K562 (cell line): ENCODE results near the gene ZNF264. TPM values are rescaled to one million over a fixed set of nuclear protein-coding genes. Genes with fewer than 3 reads are reported as not detected.

ENCODE experiments used
- ATAC-seq: fragments of 200-7000 bp; cut with Tn5 transposase; 3 replicates; pipeline ENCODE4 v1.9.1; 2020; ENCODE audit warnings: moderate library complexity
- BruUV-seq: library from RNA; stranded (reverse); fragments of 400-500 nt; replicated peaks from 2 replicates; lab custom pipeline; 2021; lab: Mats Ljungman, UMichigan
- CTCF ChIA-PET: fragments of 300-600 bp; formaldehyde crosslinking; extraction: SDS; loops from one replicate; lab custom pipeline; 2021; ENCODE audit warnings: low intra/inter-chr PET ratio; lab: Yijun Ruan, JAX
- POLR2A ChIA-PET: fragments of 300-600, 350-650 bp; sonication (Branson Sonifier 250); formaldehyde crosslinking; extraction: SDS; loops from one replicate; lab custom pipeline; 2021; ENCODE audit warnings: antibody characterized with exemption, inconsistent platforms; lab: Yijun Ruan, JAX
- DNase-seq, 4 experiments: peaks; one replicate each; pipeline versions ENCODE4 v3.0.0 to v3.0.0-alpha.2; 2011 to 2018; ENCODE audit warnings: low spot score in 3 of 4, mixed read lengths in 3 of 4; ENCODE audit errors: extremely low read depth in 1 of 4
- FAIRE-seq: peaks from 2 replicates; lab custom pipeline; 2011; peaks lifted over from hg19 to GRCh38; lab: Jason Lieb, UNC
- H2AFZ ChIP-seq: 2 replicates; pipeline ENCODE4 v1.6.0; 2011; ENCODE audit warnings: low read depth, low read length, control low read depth, inconsistent platforms
- H3K27ac ChIP-seq: fragments of 200-600 bp; 3 replicates; pipeline ENCODE4 v1.8.0; 2011; ENCODE audit warnings: low read depth, mild to moderate bottlenecking, control low read depth, inconsistent platforms, low read length, moderate library complexity, mixed read lengths; ENCODE audit errors: extremely low read depth
- H3K27me3 ChIP-seq, 2 experiments: fragments of 300-600 bp in 1 of 2; 2 replicates in 1 of 2; 3 replicates in 1 of 2; pipeline versions ENCODE4 v1.6.0 to v1.8.0; 2011; ENCODE audit warnings: inconsistent platforms in 2 of 2, low read length in 2 of 2, mild to moderate bottlenecking in 1 of 2, mixed read lengths in 1 of 2, moderate library complexity in 1 of 2; ENCODE audit not compliant: control insufficient read depth in 2 of 2, insufficient read depth in 2 of 2
- H3K36me3 ChIP-seq: fragments of 300-600 bp; 3 replicates; pipeline ENCODE4 v1.8.0; 2011; ENCODE audit warnings: mild to moderate bottlenecking, low read length, inconsistent platforms; ENCODE audit not compliant: control insufficient read depth, insufficient read depth
- H3K4me1 ChIP-seq, 2 experiments: fragments of 200-600 bp in 1 of 2; replicated peaks in 1 of 2; 2 replicates in 1 of 2; 3 replicates in 1 of 2; pipeline versions ENCODE4 v1.5.1 to v1.8.0; 2011; ENCODE audit warnings: inconsistent platforms in 2 of 2, low read length in 2 of 2, mild to moderate bottlenecking in 1 of 2, mixed read lengths in 1 of 2, moderate library complexity in 1 of 2; ENCODE audit not compliant: control insufficient read depth in 2 of 2, insufficient read depth in 2 of 2
- H3K4me2 ChIP-seq: 2 replicates; pipeline ENCODE4 v1.6.1; 2011; ENCODE audit warnings: low read length, control low read depth, inconsistent platforms, mixed read lengths; ENCODE audit not compliant: insufficient read depth
- H3K4me3 ChIP-seq: fragments of 200-600 bp; sonication (generic), shearing (Covaris generic); 2 replicates; pipeline ENCODE4 v1.5.1; 2016; ENCODE audit warnings: control low read depth, inconsistent platforms
- H3K79me2 ChIP-seq: fragments of 200-600 bp; 3 replicates; pipeline ENCODE4 v1.8.0; 2011; ENCODE audit warnings: low read length, inconsistent platforms; ENCODE audit not compliant: control insufficient read depth, insufficient read depth
- H3K9ac ChIP-seq, 2 experiments: 2 replicates each; pipeline versions ENCODE4 v1.6.0 to v1.6.1; 2011; ENCODE audit warnings: low read depth in 2 of 2, low read length in 2 of 2, control low read depth in 1 of 2, inconsistent platforms in 1 of 2, mild to moderate bottlenecking in 1 of 2, mixed read lengths in 1 of 2; ENCODE audit not compliant: insufficient read depth in 1 of 2
- H3K9me1 ChIP-seq: one replicate; pipeline ENCODE4 v1.6.0; 2011; ENCODE audit warnings: inconsistent platforms, mild to moderate bottlenecking, low read length, moderate library complexity; ENCODE audit not compliant: control insufficient read depth, insufficient read depth
- H3K9me3 ChIP-seq: replicated peaks from 2 replicates; pipeline ENCODE4 v1.5.1; 2011; ENCODE audit warnings: low read depth, low read length, inconsistent platforms; ENCODE audit not compliant: control insufficient read depth, insufficient read depth
- H4K20me1 ChIP-seq: replicated peaks from 2 replicates; pipeline ENCODE4 v1.6.1; 2011; ENCODE audit warnings: low read length, inconsistent platforms, mixed read lengths; ENCODE audit not compliant: control insufficient read depth, insufficient read depth
- HEY1 ChIP-seq: fragments of 250-450 bp; sonication (Bioruptor Pico); IDR thresholded peaks from 2 replicates; pipeline ENCODE4 v1.5.0; 2020; ENCODE audit warnings: mild to moderate bottlenecking, moderate library complexity, borderline replicate concordance
- RBM22 ChIP-seq: fragments of 200-400 bp; formaldehyde crosslinking; IDR thresholded peaks from 2 replicates; pipeline ENCODE4 v1.6.1; 2018; ENCODE audit warnings: low read length, low read depth; ENCODE audit not compliant: poor library complexity, severe bottlenecking
- ZNF77 ChIP-seq: fragments of 250-450 bp; sonication (Bioruptor Pico); IDR thresholded peaks from 2 replicates; pipeline ENCODE4 v1.5.0; 2020
- WGBS: fragments of 100-300 bp; shearing (Covaris generic); methylation state at CpG from one replicate; pipeline ENCODE4 v1.1.6; 2016; ENCODE audit warnings: low coverage, mixed read lengths; ENCODE audit not compliant: insufficient coverage; ENCODE audit errors: missing lambda C conversion rate; 5-methylcytosine and 5-hydroxymethylcytosine counted together
- in situ Hi-C: fragments of 300-500 bp; cut with MboI; formaldehyde crosslinking; loops from 4 replicates; pipeline ENCODE4 v1.15.0; 2018; ENCODE audit warnings: inconsistent platforms, mixed read lengths
- intact Hi-C: fragments of 100-400 bp; cut with micrococcal nuclease; formaldehyde crosslinking; loops from 2 replicates; pipeline ENCODE4 v1.14.2; 2022
- polyA plus RNA-seq, 8 experiments: library from polyadenylated mRNA; depleted of rRNA in 4 of 8; stranded (reverse) in 5 of 8; unstranded in 3 of 8; fragments of >200 nt; fragmentation: Nextera tagmentation in 2 of 8; fragmentation: Illumina TruSeq in 1 of 8; extraction: Ambion mirVana in 2 of 8; extraction: Trizol in 1 of 8; gene quantifications; 2 replicates each; pipeline versions ENCODE4 v1.2.1 to v1.2.3, GENCODE V29; 2011 to 2014; ENCODE audit warnings: inconsistent platforms in 1 of 8, missing spikeins in 1 of 8
- total RNA-seq, 7 experiments: library from RNA; depleted of rRNA in 6 of 7; stranded (reverse); fragments of >200 nt in 6 of 7; fragmentation: Illumina TruSeq in 2 of 7; extraction: Trizol in 2 of 7; gene quantifications; 2 replicates each; pipeline versions ENCODE4 v1.2.1 to v1.2.3, GENCODE V29; 2011 to 2021; ENCODE audit warnings: low replicate concordance in 1 of 7
- TF ChIP-seq, protein P1 (sequence below): IDR thresholded peaks from 3 replicates; pipeline ENCODE4 v1.6.1; 2011; ENCODE audit warnings: borderline replicate concordance, mild to moderate bottlenecking, moderate library complexity; ENCODE audit not compliant: insufficient read length; ENCODE audit errors: extremely low read depth
- TF ChIP-seq, protein P2 (sequence below), 3 experiments: fragments of 200-800 bp in 1 of 3; fragments of 250-450 bp in 1 of 3; fragments of 450-650 bp in 1 of 3; sonication (Bioruptor Pico) in 1 of 3; sonication (Bioruptor generic) in 1 of 3; formaldehyde crosslinking in 1 of 3; IDR thresholded peaks; 2 replicates each; pipeline versions ENCODE4 v1.6.1 to v1.8.0; 2016 to 2022; ENCODE audit warnings: mild to moderate bottlenecking in 2 of 3, missing genetic modification characterization in 2 of 3, missing compliant biosample characterization in 1 of 3, moderate library complexity in 1 of 3
- TF ChIP-seq, protein P3 (sequence below): sonication (generic); formaldehyde crosslinking; IDR thresholded peaks from 2 replicates; pipeline ENCODE4 v1.8.0; 2022; ENCODE audit warnings: mild to moderate bottlenecking, missing genetic modification reagents, borderline replicate concordance

Gene ZNF264
- total and polyA plus RNA-seq, 9 of the 15 experiments (the other 6 are each of a cell fraction or from before 2014, with no cell fraction given), result 0.08 to 7.9 (median 1.3) TPM

DNA sequence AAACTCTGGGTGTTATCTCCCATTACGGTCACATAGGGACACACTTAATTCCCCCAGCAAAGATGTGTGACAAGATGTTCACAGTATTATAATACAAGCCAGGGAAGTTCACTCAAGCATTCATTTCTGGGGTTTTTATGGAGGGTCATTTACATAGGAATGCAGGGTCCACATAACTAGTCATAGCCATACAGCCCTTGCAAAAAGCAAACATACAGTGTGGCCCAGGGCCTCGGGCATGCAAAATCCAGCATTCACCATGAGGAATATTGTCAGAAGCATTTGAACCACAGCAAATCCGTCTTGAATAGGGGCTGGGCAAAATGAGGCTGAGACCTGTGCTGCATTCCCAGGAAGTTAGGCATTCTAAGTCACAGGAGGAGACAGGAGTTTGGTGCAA lies 76.0 kb downstream of the ZNF264 start:
- Histone ChIP-seq H3K9me3 (no peaks in the 10 kb centered on the region), H3K9ac (no peak overlapping the region), H3K27me3 (no peaks in the 10 kb centered on the region), H3K36me3 (no peaks in the 10 kb centered on the region), H3K4me3 (no peak overlapping the region), H3K4me2 (no peak overlapping the region), H3K79me2 (no peaks in the 10 kb centered on the region), H3K9me1 (no peaks in the 10 kb centered on the region), H3K4me1 (peaks cover 0 to 2% of the 10 kb centered on the region in 2 experiments; a peak in 2 of 5 replicates), H2AFZ (no peak overlapping the region), H3K27ac (no peak overlapping the region), H4K20me1 (no peaks in the 10 kb centered on the region)
- in situ Hi-C loops (no loop called here), intact Hi-C loops (no loop called here)
- DNase-seq (no peak), FAIRE-seq (no peak), ATAC-seq (no peak)
- TF ChIP-seq, protein P1, sequence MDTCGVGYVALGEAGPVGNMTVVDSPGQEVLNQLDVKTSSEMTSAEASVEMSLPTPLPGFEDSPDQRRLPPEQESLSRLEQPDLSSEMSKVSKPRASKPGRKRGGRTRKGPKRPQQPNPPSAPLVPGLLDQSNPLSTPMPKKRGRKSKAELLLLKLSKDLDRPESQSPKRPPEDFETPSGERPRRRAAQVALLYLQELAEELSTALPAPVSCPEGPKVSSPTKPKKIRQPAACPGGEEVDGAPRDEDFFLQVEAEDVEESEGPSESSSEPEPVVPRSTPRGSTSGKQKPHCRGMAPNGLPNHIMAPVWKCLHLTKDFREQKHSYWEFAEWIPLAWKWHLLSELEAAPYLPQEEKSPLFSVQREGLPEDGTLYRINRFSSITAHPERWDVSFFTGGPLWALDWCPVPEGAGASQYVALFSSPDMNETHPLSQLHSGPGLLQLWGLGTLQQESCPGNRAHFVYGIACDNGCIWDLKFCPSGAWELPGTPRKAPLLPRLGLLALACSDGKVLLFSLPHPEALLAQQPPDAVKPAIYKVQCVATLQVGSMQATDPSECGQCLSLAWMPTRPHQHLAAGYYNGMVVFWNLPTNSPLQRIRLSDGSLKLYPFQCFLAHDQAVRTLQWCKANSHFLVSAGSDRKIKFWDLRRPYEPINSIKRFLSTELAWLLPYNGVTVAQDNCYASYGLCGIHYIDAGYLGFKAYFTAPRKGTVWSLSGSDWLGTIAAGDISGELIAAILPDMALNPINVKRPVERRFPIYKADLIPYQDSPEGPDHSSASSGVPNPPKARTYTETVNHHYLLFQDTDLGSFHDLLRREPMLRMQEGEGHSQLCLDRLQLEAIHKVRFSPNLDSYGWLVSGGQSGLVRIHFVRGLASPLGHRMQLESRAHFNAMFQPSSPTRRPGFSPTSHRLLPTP, result no peak
- no peak for TF ChIP-seq HEY1 (CRISPR knock-in tag)
- TF ChIP-seq, protein P2, sequence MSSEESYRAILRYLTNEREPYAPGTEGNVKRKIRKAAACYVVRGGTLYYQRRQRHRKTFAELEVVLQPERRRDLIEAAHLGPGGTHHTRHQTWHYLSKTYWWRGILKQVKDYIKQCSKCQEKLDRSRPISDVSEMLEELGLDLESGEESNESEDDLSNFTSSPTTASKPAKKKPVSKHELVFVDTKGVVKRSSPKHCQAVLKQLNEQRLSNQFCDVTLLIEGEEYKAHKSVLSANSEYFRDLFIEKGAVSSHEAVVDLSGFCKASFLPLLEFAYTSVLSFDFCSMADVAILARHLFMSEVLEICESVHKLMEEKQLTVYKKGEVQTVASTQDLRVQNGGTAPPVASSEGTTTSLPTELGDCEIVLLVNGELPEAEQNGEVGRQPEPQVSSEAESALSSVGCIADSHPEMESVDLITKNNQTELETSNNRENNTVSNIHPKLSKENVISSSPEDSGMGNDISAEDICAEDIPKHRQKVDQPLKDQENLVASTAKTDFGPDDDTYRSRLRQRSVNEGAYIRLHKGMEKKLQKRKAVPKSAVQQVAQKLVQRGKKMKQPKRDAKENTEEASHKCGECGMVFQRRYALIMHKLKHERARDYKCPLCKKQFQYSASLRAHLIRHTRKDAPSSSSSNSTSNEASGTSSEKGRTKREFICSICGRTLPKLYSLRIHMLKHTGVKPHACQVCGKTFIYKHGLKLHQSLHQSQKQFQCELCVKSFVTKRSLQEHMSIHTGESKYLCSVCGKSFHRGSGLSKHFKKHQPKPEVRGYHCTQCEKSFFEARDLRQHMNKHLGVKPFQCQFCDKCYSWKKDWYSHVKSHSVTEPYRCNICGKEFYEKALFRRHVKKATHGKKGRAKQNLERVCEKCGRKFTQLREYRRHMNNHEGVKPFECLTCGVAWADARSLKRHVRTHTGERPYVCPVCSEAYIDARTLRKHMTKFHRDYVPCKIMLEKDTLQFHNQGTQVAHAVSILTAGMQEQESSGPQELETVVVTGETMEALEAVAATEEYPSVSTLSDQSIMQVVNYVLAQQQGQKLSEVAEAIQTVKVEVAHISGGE (CRISPR knock-in tag; IDR thresholded peaks at IDR 0.05), result no peak
- TF ChIP-seq, protein P3, sequence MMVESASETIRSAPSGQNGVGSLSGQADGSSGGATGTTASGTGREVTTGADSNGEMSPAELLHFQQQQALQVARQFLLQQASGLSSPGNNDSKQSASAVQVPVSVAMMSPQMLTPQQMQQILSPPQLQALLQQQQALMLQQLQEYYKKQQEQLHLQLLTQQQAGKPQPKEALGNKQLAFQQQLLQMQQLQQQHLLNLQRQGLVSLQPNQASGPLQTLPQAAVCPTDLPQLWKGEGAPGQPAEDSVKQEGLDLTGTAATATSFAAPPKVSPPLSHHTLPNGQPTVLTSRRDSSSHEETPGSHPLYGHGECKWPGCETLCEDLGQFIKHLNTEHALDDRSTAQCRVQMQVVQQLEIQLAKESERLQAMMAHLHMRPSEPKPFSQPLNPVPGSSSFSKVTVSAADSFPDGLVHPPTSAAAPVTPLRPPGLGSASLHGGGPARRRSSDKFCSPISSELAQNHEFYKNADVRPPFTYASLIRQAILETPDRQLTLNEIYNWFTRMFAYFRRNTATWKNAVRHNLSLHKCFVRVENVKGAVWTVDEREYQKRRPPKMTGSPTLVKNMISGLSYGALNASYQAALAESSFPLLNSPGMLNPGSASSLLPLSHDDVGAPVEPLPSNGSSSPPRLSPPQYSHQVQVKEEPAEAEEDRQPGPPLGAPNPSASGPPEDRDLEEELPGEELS (CRISPR knock-in tag), result no peak
- TF ChIP-seq RBM22, result no peak
- no peak for TF ChIP-seq ZNF77 (CRISPR knock-in tag)
- ChIA-PET CTCF (no interaction called here), POLR2A (no interaction called here)
- no TSS peak for BruUV-seq
- 20% methylated on average over 3 of the region's 3 CpGs for WGBS
